ENCODE results near the gene FMN2. TPM values are rescaled to one million over a fixed set of nuclear protein-coding genes. Genes with fewer than 3 reads are reported as not detected.

FMN2 gene
- total RNA-seq, 2 donors from 2014 or later, result 0.26 to 0.33 TPM

DNA sequence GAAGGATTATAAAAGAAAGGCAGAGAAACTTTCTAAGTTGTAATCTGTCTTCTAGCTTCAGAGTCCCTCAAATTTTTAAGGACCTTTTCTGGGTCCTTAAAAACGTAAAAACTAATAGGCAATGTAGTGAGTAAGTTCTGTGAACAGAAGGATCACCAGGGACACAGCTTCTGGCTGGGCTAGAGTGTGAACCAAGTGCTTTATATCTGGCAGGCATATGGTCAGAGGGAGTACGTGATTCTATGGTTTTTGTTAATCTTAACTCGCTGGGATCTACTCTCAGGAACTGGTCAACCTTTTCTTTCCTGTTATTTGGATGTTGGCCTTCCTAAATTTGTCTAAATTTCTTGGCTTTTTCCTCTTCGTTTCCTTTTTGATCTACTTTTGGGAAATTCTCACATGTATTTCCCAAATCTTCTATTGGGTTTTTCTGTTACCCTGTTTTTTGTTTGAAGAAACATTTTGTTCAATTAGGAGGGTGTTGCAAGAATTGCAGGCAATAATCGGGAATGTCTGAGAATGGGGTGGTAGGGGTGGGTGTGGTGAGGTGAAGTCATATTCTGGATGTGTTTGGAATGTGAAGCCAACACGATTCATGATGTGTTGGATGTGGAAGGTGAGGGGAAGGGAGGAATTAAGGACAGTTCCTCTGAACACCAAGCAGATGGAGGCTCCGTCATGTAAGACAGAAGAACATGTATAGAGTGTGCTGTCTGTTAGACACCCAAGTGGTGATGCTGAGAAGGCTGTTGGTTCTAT, 193.2 kb downstream of the FMN2 start:
- H3K9me3 ChIP-seq, result no peaks in the 10 kb centered on the region
- DNase-seq, result no peak
- peaks cover 0 to 8% of the 10 kb centered on the region in 2 donors for H3K27me3 ChIP-seq
- TF ChIP-seq, protein P1, sequence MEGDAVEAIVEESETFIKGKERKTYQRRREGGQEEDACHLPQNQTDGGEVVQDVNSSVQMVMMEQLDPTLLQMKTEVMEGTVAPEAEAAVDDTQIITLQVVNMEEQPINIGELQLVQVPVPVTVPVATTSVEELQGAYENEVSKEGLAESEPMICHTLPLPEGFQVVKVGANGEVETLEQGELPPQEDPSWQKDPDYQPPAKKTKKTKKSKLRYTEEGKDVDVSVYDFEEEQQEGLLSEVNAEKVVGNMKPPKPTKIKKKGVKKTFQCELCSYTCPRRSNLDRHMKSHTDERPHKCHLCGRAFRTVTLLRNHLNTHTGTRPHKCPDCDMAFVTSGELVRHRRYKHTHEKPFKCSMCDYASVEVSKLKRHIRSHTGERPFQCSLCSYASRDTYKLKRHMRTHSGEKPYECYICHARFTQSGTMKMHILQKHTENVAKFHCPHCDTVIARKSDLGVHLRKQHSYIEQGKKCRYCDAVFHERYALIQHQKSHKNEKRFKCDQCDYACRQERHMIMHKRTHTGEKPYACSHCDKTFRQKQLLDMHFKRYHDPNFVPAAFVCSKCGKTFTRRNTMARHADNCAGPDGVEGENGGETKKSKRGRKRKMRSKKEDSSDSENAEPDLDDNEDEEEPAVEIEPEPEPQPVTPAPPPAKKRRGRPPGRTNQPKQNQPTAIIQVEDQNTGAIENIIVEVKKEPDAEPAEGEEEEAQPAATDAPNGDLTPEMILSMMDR (IDR thresholded peaks at IDR 0.05), result no peak
- TF ChIP-seq POLR2A (IDR thresholded peaks at IDR 0.05), result no peak
- no peak overlapping the region for H3K4me3 ChIP-seq
- H3K4me1 ChIP-seq, result peaks cover 6% of the 10 kb centered on the region
- no peaks in the 10 kb centered on the region for H3K36me3 ChIP-seq (replicated peaks in 1 of 2; ENCODE audit: insufficient read depth in 1 of 2, low read depth in 2 of 2)
- intact Hi-C loops (cut with DNase I), result no loop called here
- H3K27ac ChIP-seq, result no peak overlapping the region
- WGBS, 2 donors, result 47 to 59% methylated on average over 7 of the region's 7 CpGs
- ATAC-seq, result no peak

DNA sequence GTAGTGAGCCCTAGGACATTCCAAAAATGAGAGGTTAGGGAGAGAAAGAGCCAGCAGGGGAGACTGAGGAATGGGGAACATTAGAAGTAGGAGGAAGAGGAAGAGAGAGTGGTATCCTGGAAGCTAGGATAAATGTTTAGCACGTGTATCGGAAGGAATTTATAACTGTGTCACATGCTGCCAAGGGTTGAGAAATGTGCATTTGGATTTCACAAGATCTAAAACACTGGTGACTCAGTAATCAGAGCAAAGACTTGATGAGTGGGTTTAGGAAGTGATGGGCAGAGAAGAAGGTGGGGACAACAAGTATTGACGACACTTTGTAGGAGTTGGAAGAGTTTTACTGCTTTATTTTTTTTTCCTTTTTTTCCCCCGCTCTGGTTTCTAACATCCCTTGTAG, 193.9 kb downstream of the FMN2 start:
- no peaks in the 10 kb centered on the region for H3K9me3 ChIP-seq
- TF ChIP-seq, protein P1 (IDR thresholded peaks at IDR 0.05), result no peak
- TF ChIP-seq POLR2A (IDR thresholded peaks at IDR 0.05), result no peak
- ATAC-seq (no peak), DNase-seq (no peak)
- peaks cover 6% of the 10 kb centered on the region for H3K4me1 ChIP-seq
- no peak overlapping the region for H3K4me3 ChIP-seq
- intact Hi-C loops (cut with DNase I), result no loop called here
- H3K27me3 ChIP-seq, result peaks cover 0 to 8% of the 10 kb centered on the region in 2 donors
- H3K36me3 ChIP-seq (replicated peaks in 1 of 2; ENCODE audit: insufficient read depth in 1 of 2, low read depth in 2 of 2), result no peaks in the 10 kb centered on the region
- WGBS, 2 donors, result 67 to 72% methylated on average over 4 of the region's 4 CpGs
- no peak overlapping the region for H3K27ac ChIP-seq

DNA sequence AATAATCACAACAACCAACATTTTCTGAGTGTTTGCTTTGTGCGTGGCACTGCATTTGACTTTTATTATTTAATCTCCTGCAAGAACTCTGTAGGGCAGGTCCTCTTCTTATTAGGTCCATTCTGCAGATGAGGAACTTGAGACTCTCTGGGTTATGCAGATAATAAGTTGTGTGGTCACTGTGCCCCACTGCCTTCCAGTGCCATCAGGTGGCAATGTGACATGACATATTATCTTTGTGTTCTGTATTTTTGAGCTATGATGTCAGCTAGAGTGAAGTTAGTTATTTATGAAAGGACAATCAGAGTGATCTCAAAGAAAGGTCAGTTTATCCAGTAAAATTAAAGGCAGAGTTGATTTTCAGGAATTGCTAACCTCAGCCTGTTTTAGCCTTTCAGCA, 196.0 kb downstream of the FMN2 start:
- peaks cover 0 to under 1% of the 10 kb centered on the region in 2 donors for H3K27me3 ChIP-seq
- no peak overlapping the region for H3K27ac ChIP-seq
- no peaks in the 10 kb centered on the region for H3K9me3 ChIP-seq
- DNase-seq (no peak), ATAC-seq (no peak)
- H3K4me3 ChIP-seq, result no peak overlapping the region
- WGBS, 2 donors, result 64 to 74% methylated on average over 1 of the region's 1 CpG
- no peaks in the 10 kb centered on the region for H3K4me1 ChIP-seq
- TF ChIP-seq, protein P1 (IDR thresholded peaks at IDR 0.05), result no peak
- no peak for TF ChIP-seq POLR2A (IDR thresholded peaks at IDR 0.05)
- H3K36me3 ChIP-seq (replicated peaks in 1 of 2; ENCODE audit: insufficient read depth in 1 of 2, low read depth in 2 of 2), result no peaks in the 10 kb centered on the region
- intact Hi-C loops (cut with DNase I), result no loop called here

DNA sequence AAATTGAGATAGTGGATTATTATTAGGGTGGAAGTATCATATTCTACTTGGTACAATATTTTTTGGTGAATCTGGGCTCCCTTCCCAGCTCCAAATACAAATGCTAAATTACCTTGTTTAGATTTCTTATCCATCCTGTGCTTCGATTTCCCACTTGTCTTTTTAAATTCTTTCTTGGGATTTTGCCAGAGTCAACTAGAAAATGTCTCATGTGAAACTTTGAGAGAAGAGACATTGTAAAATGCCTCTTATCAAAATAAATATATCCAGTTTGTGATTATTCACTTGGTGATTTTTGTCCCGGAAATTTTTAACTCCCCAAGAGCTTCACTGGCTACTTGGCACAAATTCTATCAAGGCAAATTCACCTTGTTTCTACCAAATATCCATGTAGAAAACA, 202.0 kb downstream of the FMN2 start:
- TF ChIP-seq POLR2A (IDR thresholded peaks at IDR 0.05), result no peak
- TF ChIP-seq, protein P1 (IDR thresholded peaks at IDR 0.05), result no peak
- H3K27ac ChIP-seq, result no peak overlapping the region
- intact Hi-C loops (cut with DNase I), result no loop called here
- no peak overlapping the region for H3K4me3 ChIP-seq
- H3K4me1 ChIP-seq, result no peaks in the 10 kb centered on the region
- DNase-seq, result no peak
- no peaks in the 10 kb centered on the region for H3K27me3 ChIP-seq
- 7% methylated on average over 2 of the region's 2 CpGs for WGBS, 2 donors
- ATAC-seq, result no peak
- H3K9me3 ChIP-seq, result no peaks in the 10 kb centered on the region
- no peaks in the 10 kb centered on the region for H3K36me3 ChIP-seq (replicated peaks in 1 of 2; ENCODE audit: insufficient read depth in 1 of 2, low read depth in 2 of 2)

DNA sequence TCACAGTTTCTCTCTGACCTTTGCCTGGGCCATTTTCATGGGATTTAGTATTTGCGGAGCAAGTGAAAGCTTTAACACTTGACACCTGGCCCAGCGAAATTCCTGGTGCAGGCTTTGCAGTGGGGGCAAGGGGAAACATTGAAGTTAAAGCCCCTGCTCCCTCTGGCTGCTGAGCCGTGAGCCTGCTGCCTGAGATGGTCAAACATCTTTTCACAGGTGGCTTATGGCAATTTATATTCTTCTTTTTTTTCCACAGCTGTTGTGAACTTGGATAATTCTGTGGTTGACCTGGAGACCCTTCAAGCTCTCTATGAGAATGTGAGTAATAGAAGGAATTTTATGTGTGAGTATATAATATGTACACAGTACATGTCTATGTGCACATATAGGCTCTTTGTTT, 202.9 kb downstream of the FMN2 start:
- Histone ChIP-seq H3K36me3 (replicated peaks in 1 of 2; ENCODE audit: insufficient read depth in 1 of 2, low read depth in 2 of 2) (no peaks in the 10 kb centered on the region), H3K27ac (no peak overlapping the region), H3K4me3 (no peak overlapping the region), H3K4me1 (no peaks in the 10 kb centered on the region), H3K27me3 (no peaks in the 10 kb centered on the region), H3K9me3 (no peaks in the 10 kb centered on the region)
- TF ChIP-seq, protein P1 (IDR thresholded peaks at IDR 0.05), result no peak
- TF ChIP-seq POLR2A (IDR thresholded peaks at IDR 0.05), result no peak
- DNase-seq, result no peak
- WGBS, 2 donors, result 18 to 25% methylated on average over 3 of the region's 3 CpGs
- intact Hi-C loops (cut with DNase I), result no loop called here
- no peak for ATAC-seq

All from body of pancreas (tissue), 4 donors.